ENCODE results near the gene CTNNA2.

GRCh38 chr2:80007777-80008503 lies 495.1 kb downstream of the CTNNA2 start:
- TF ChIP-seq NONO (IDR thresholded peaks at IDR 0.05; ENCODE audit: low read depth in 2 of 2, low read length in 1 of 2) (no peak), E2F8 (IDR thresholded peaks at IDR 0.05; ENCODE audit: low read depth, partially characterized antibody) (no peak), SMAD3 (CRISPR knock-in tag; conservative IDR thresholded peaks at IDR 0.05) (no peak), POLR2G (IDR thresholded peaks at IDR 0.05; ENCODE audit: low read depth, low read length) (no peak), SMARCC2 (IDR thresholded peaks at IDR 0.05; ENCODE audit: low read depth) (no peak), ZNF140 (CRISPR knock-in tag; IDR thresholded peaks at IDR 0.05) (no peak), GATAD2B (IDR thresholded peaks at IDR 0.05; ENCODE audit: borderline replicate concordance) (no peak), JUND (IDR thresholded peaks at IDR 0.05; ENCODE audit: borderline replicate concordance, low read depth, low read length) (no peak), JUND (tag; IDR thresholded peaks at IDR 0.05; ENCODE audit: borderline replicate concordance, low read depth, low read length) (no peak), CEBPB (tag; IDR thresholded peaks at IDR 0.05) (no peak), TAF15 (IDR thresholded peaks at IDR 0.05; ENCODE audit: low read depth, low read length) (no peak)
- TF ChIP-seq, protein P1, sequence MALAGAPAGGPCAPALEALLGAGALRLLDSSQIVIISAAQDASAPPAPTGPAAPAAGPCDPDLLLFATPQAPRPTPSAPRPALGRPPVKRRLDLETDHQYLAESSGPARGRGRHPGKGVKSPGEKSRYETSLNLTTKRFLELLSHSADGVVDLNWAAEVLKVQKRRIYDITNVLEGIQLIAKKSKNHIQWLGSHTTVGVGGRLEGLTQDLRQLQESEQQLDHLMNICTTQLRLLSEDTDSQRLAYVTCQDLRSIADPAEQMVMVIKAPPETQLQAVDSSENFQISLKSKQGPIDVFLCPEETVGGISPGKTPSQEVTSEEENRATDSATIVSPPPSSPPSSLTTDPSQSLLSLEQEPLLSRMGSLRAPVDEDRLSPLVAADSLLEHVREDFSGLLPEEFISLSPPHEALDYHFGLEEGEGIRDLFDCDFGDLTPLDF (CRISPR knock-in tag; IDR thresholded peaks at IDR 0.05): no peak

All from K562 (cell line).